Measurements from ENCODE around the gene JUP.

- no peak for TF ChIP-seq EZH2 (IDR thresholded peaks at IDR 0.05)
- TF ChIP-seq EZH2phosphoT487 (IDR thresholded peaks at IDR 0.05): no peak
Observed at GRCh38 chr17:41769985-41770384, 16.5 kb downstream of the JUP start.
